Measurements from ENCODE around the gene GTF2H1.
A peak's percentile ranks its signal among the peaks of the same experiment; 100 is the strongest.

GTF2H1 gene

DNA sequence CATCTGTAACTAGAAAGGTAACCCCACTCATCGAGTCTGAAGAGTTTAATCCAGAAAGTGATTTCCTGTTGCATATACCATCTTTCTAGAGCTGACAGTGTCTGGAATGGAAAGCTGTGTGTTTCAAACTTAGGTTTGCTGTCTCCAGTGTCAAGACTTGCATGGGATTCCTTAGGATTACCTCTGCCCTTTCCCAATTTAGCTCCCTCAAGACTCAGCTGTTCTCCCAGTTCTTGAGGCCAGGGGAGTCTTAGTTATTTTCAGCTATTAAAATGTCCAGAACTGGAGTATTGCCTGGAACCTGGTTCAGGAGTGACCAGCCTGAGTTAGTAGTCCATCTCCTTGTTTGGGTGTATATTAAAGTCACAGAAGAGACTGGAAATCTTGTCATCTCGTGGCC lies 47.0 kb downstream of the GTF2H1 start:
- Histone ChIP-seq H3K4me3 (ENCODE audit: insufficient read depth, low read depth, low read length, poor library complexity, severe bottlenecking) (no peak overlapping the region), H3K9me3 (ENCODE audit: control insufficient read depth, low read length) (no peaks in the 10 kb centered on the region), H3K27ac (ENCODE audit: insufficient read depth, low read length, poor library complexity, severe bottlenecking) (no peak overlapping the region), H3K4me1 (ENCODE audit: control insufficient read depth, insufficient read depth, low read length, poor library complexity, severe bottlenecking) (no peaks in the 10 kb centered on the region), H3K27me3 (replicated peaks; ENCODE audit: control insufficient read depth, insufficient read depth, low read length, poor library complexity, severe bottlenecking) (no peaks in the 10 kb centered on the region), H3K36me3 (ENCODE audit: control insufficient read depth, insufficient read depth, low read length) (peaks cover 14% of the 10 kb centered on the region)
- no peak for DNase-seq

DNA sequence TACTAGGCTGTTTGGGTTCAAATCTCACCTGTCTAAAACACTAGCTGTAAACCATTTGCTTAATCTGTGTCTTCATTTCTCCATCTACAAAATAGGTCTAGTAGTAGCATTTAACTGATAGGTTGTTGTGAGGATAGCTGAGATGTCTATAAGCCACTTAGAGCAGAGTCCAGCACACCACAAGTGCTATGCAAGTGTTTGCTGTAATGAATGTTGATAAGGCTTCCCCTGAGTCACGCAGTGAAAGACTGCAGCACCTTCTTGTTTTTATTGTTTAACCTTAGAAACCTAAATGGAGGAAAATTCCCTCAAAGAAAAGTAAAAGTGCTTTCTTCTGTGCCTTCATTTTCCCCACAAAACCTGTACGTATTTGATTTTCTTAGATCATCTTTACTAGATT lies 48.9 kb downstream of the GTF2H1 start:
- peaks cover 9% of the 10 kb centered on the region for H3K36me3 ChIP-seq (ENCODE audit: control insufficient read depth, insufficient read depth, low read length)
- no peak overlapping the region for H3K4me3 ChIP-seq (ENCODE audit: insufficient read depth, low read depth, low read length, poor library complexity, severe bottlenecking)
- H3K27me3 ChIP-seq (replicated peaks; ENCODE audit: control insufficient read depth, insufficient read depth, low read length, poor library complexity, severe bottlenecking), result no peaks in the 10 kb centered on the region
- no peaks in the 10 kb centered on the region for H3K9me3 ChIP-seq (ENCODE audit: control insufficient read depth, low read length)
- no peaks in the 10 kb centered on the region for H3K4me1 ChIP-seq (ENCODE audit: control insufficient read depth, insufficient read depth, low read length, poor library complexity, severe bottlenecking)
- DNase-seq, result no peak
- H3K27ac ChIP-seq (ENCODE audit: insufficient read depth, low read length, poor library complexity, severe bottlenecking), result no peak overlapping the region

GRCh38 chr11:18372201-18372600 lies 49.8 kb downstream of the GTF2H1 start:
- no peaks in the 10 kb centered on the region for H3K9me3 ChIP-seq (ENCODE audit: control insufficient read depth, low read length)
- H3K4me3 ChIP-seq (ENCODE audit: insufficient read depth, low read depth, low read length, poor library complexity, severe bottlenecking), result no peak overlapping the region
- peaks cover 3% of the 10 kb centered on the region for H3K36me3 ChIP-seq (ENCODE audit: control insufficient read depth, insufficient read depth, low read length)
- H3K27me3 ChIP-seq (replicated peaks; ENCODE audit: control insufficient read depth, insufficient read depth, low read length, poor library complexity, severe bottlenecking), result no peaks in the 10 kb centered on the region
- no peak for DNase-seq
- no peak overlapping the region for H3K27ac ChIP-seq (ENCODE audit: insufficient read depth, low read length, poor library complexity, severe bottlenecking)
- no peaks in the 10 kb centered on the region for H3K4me1 ChIP-seq (ENCODE audit: control insufficient read depth, insufficient read depth, low read length, poor library complexity, severe bottlenecking)

DNA sequence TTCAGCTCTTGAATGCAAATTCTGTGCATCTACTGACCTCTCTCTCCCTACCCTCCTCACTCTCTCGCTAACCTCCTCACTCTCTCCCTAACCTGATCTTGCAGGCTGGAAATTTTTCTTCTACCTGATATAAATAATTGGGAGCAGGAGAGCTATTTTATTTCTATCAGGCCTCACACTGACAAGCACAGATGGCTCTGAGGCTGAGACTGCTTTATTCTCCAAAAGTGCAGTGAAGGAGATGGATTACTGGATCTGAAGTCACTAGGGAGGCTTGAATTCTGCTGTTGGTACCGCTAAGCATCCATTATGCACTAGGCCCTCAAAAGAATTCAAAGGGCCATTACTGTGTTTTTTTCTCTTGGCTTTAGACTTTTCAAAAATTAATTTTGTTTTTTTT lies 52.6 kb downstream of the GTF2H1 start:
- Histone ChIP-seq H3K36me3 (ENCODE audit: control insufficient read depth, insufficient read depth, low read length) (no peaks in the 10 kb centered on the region), H3K4me3 (ENCODE audit: insufficient read depth, low read depth, low read length, poor library complexity, severe bottlenecking) (no peak overlapping the region), H3K27ac (ENCODE audit: insufficient read depth, low read length, poor library complexity, severe bottlenecking) (no peak overlapping the region), H3K4me1 (ENCODE audit: control insufficient read depth, insufficient read depth, low read length, poor library complexity, severe bottlenecking) (no peaks in the 10 kb centered on the region), H3K9me3 (ENCODE audit: control insufficient read depth, low read length) (no peaks in the 10 kb centered on the region), H3K27me3 (replicated peaks; ENCODE audit: control insufficient read depth, insufficient read depth, low read length, poor library complexity, severe bottlenecking) (no peaks in the 10 kb centered on the region)
- DNase-seq, result no peak

- DNase-seq, result no peak
- Histone ChIP-seq H3K4me1 (ENCODE audit: control insufficient read depth, insufficient read depth, low read length, poor library complexity, severe bottlenecking) (no peaks in the 10 kb centered on the region), H3K27ac (ENCODE audit: insufficient read depth, low read length, poor library complexity, severe bottlenecking) (no peak overlapping the region), H3K9me3 (ENCODE audit: control insufficient read depth, low read length) (no peaks in the 10 kb centered on the region), H3K4me3 (ENCODE audit: insufficient read depth, low read depth, low read length, poor library complexity, severe bottlenecking) (no peak overlapping the region), H3K27me3 (replicated peaks; ENCODE audit: control insufficient read depth, insufficient read depth, low read length, poor library complexity, severe bottlenecking) (no peaks in the 10 kb centered on the region), H3K36me3 (ENCODE audit: control insufficient read depth, insufficient read depth, low read length) (no peaks in the 10 kb centered on the region)
These were observed 53.6 kb downstream of the GTF2H1 start for GRCh38 chr11:18375941-18376340.

- no peak for DNase-seq
- Histone ChIP-seq H3K36me3 (ENCODE audit: control insufficient read depth, insufficient read depth, low read length) (no peaks in the 10 kb centered on the region), H3K4me1 (ENCODE audit: control insufficient read depth, insufficient read depth, low read length, poor library complexity, severe bottlenecking) (peaks cover 16% of the 10 kb centered on the region), H3K27me3 (replicated peaks; ENCODE audit: control insufficient read depth, insufficient read depth, low read length, poor library complexity, severe bottlenecking) (no peaks in the 10 kb centered on the region), H3K9me3 (ENCODE audit: control insufficient read depth, low read length) (no peaks in the 10 kb centered on the region), H3K4me3 (ENCODE audit: insufficient read depth, low read depth, low read length, poor library complexity, severe bottlenecking) (no peak overlapping the region), H3K27ac (ENCODE audit: insufficient read depth, low read length, poor library complexity, severe bottlenecking) (no peak overlapping the region)
These were observed 56.8 kb downstream of the GTF2H1 start for GRCh38 chr11:18379201-18379600.

- Histone ChIP-seq H3K9me3 (ENCODE audit: control insufficient read depth, low read length) (no peaks in the 10 kb centered on the region), H3K27me3 (replicated peaks; ENCODE audit: control insufficient read depth, insufficient read depth, low read length, poor library complexity, severe bottlenecking) (no peaks in the 10 kb centered on the region), H3K4me3 (ENCODE audit: insufficient read depth, low read depth, low read length, poor library complexity, severe bottlenecking) (peak overlapping the region; percentile 5), H3K27ac (ENCODE audit: insufficient read depth, low read length, poor library complexity, severe bottlenecking) (peak overlapping the region; percentile 81), H3K4me1 (ENCODE audit: control insufficient read depth, insufficient read depth, low read length, poor library complexity, severe bottlenecking) (peaks cover 32% of the 10 kb centered on the region), H3K36me3 (ENCODE audit: control insufficient read depth, insufficient read depth, low read length) (no peaks in the 10 kb centered on the region)
- DNase-seq, result peak; percentile 57 to 75 (median 61)
These were observed 61.2 kb downstream of the GTF2H1 start for GRCh38 chr11:18383388-18384156.

- Histone ChIP-seq H3K27me3 (replicated peaks; ENCODE audit: control insufficient read depth, insufficient read depth, low read length, poor library complexity, severe bottlenecking) (no peaks in the 10 kb centered on the region), H3K27ac (ENCODE audit: insufficient read depth, low read length, poor library complexity, severe bottlenecking) (peak overlapping the region; percentile 81), H3K36me3 (ENCODE audit: control insufficient read depth, insufficient read depth, low read length) (no peaks in the 10 kb centered on the region), H3K9me3 (ENCODE audit: control insufficient read depth, low read length) (no peaks in the 10 kb centered on the region), H3K4me1 (ENCODE audit: control insufficient read depth, insufficient read depth, low read length, poor library complexity, severe bottlenecking) (peaks cover 32% of the 10 kb centered on the region), H3K4me3 (ENCODE audit: insufficient read depth, low read depth, low read length, poor library complexity, severe bottlenecking) (peak overlapping the region; percentile 5)
- no peak for DNase-seq
These were observed 61.8 kb downstream of the GTF2H1 start for GRCh38 chr11:18384157-18384641.

GRCh38 chr11:18390088-18390487 lies 67.7 kb downstream of the GTF2H1 start:
- Histone ChIP-seq H3K4me1 (ENCODE audit: control insufficient read depth, insufficient read depth, low read length, poor library complexity, severe bottlenecking) (peaks cover 21% of the 10 kb centered on the region), H3K4me3 (ENCODE audit: insufficient read depth, low read depth, low read length, poor library complexity, severe bottlenecking) (no peak overlapping the region)

GRCh38 chr11:18392434-18393321 lies 70.3 kb downstream of the GTF2H1 start:
- Histone ChIP-seq H3K4me1 (ENCODE audit: control insufficient read depth, insufficient read depth, low read length, poor library complexity, severe bottlenecking) (peaks cover 23% of the 10 kb centered on the region), H3K27ac (ENCODE audit: insufficient read depth, low read length, poor library complexity, severe bottlenecking) (no peak overlapping the region), H3K27me3 (replicated peaks; ENCODE audit: control insufficient read depth, insufficient read depth, low read length, poor library complexity, severe bottlenecking) (no peaks in the 10 kb centered on the region), H3K36me3 (ENCODE audit: control insufficient read depth, insufficient read depth, low read length) (peaks cover 14% of the 10 kb centered on the region), H3K9me3 (ENCODE audit: control insufficient read depth, low read length) (no peaks in the 10 kb centered on the region), H3K4me3 (ENCODE audit: insufficient read depth, low read depth, low read length, poor library complexity, severe bottlenecking) (no peak overlapping the region)
- no peak for DNase-seq

More at GRCh38 chr11:18390088-18390487, 67.7 kb downstream of the GTF2H1 start:
- Histone ChIP-seq H3K9me3 (ENCODE audit: control insufficient read depth, low read length) (no peaks in the 10 kb centered on the region), H3K36me3 (ENCODE audit: control insufficient read depth, insufficient read depth, low read length) (no peaks in the 10 kb centered on the region), H3K27me3 (replicated peaks; ENCODE audit: control insufficient read depth, insufficient read depth, low read length, poor library complexity, severe bottlenecking) (no peaks in the 10 kb centered on the region), H3K27ac (ENCODE audit: insufficient read depth, low read length, poor library complexity, severe bottlenecking) (no peak overlapping the region)
- DNase-seq, result no peak
